GM23338 (cell line): ENCODE results near the gene PVR. TPM values are rescaled to one million over a fixed set of nuclear protein-coding genes. Genes with fewer than 3 reads are reported as not detected.

Source experiments
- ATAC-seq: fragments of 200-7000 bp; cut with Tn5 transposase; 3 replicates; pipeline ENCODE4 v1.9.1; 2020
- DNase-seq: peaks from one replicate; pipeline ENCODE4 v3.0.0-alpha.2; 2015; ENCODE audit warnings: low spot score
- H2AFZ ChIP-seq: fragments of 200-600 bp; sonication (generic); 2 replicates; pipeline ENCODE4 v1.8.0; 2016; ENCODE audit warnings: antibody characterized with exemption, mild to moderate bottlenecking, moderate library complexity
- H3F3A ChIP-seq: fragments of 200-600 bp; sonication (generic); replicated peaks from 2 replicates; pipeline ENCODE4 v1.8.0; 2017; ENCODE audit warnings: antibody characterized with exemption, mixed run types, low read depth
- H3K27ac ChIP-seq: fragments of 200-600 bp; sonication (generic); 2 replicates; pipeline ENCODE4 v1.6.1; 2016; ENCODE audit warnings: low read depth
- H3K27me3 ChIP-seq: fragments of 200-600 bp; sonication (generic); 2 replicates; pipeline ENCODE4 v1.8.0; 2016; ENCODE audit warnings: mild to moderate bottlenecking, mixed run types, moderate library complexity; ENCODE audit not compliant: insufficient read depth
- H3K36me3 ChIP-seq: fragments of 200-600 bp; sonication (generic); 2 replicates; pipeline ENCODE4 v1.8.0; 2016; ENCODE audit warnings: mild to moderate bottlenecking; ENCODE audit not compliant: insufficient read depth
- H3K4me1 ChIP-seq: fragments of 200-600 bp; sonication (generic); 2 replicates; pipeline ENCODE4 v1.8.0; 2016; ENCODE audit warnings: mild to moderate bottlenecking, moderate library complexity; ENCODE audit not compliant: insufficient read depth
- H3K4me2 ChIP-seq: fragments of 200-600 bp; sonication (generic); 2 replicates; pipeline ENCODE4 v1.7.1; 2017; ENCODE audit warnings: mixed run types
- H3K4me3 ChIP-seq: fragments of 200-600 bp; sonication (generic); 2 replicates; pipeline ENCODE4 v1.6.1; 2016; ENCODE audit warnings: mixed run types
- H3K79me2 ChIP-seq: fragments of 200-600 bp; sonication (generic); replicated peaks from 2 replicates; pipeline ENCODE4 v1.8.0; 2017; ENCODE audit warnings: mild to moderate bottlenecking; ENCODE audit not compliant: insufficient read depth
- H3K9me2 ChIP-seq: fragments of 200-600 bp; sonication (generic); 2 replicates; pipeline ENCODE4 v1.8.0; 2017; ENCODE audit not compliant: insufficient read depth
- H4K20me1 ChIP-seq: fragments of 200-600 bp; sonication (generic); replicated peaks from 2 replicates; pipeline ENCODE4 v1.8.0; 2017; ENCODE audit warnings: mild to moderate bottlenecking; ENCODE audit not compliant: insufficient read depth
- H3K27ac Mint-ChIP-seq: 2 replicates; pipeline ENCODE4 v1.8.0; 2020; ENCODE audit warnings: inconsistent platforms, mild to moderate bottlenecking, moderate library complexity, mixed read lengths
- H3K27me3 Mint-ChIP-seq: 3 replicates; pipeline ENCODE4 v1.8.0; 2022; ENCODE audit warnings: low read depth, mild to moderate bottlenecking, moderate library complexity, mixed read lengths, inconsistent platforms; ENCODE audit not compliant: insufficient read depth, poor library complexity
- H3K36me3 Mint-ChIP-seq: 3 replicates; pipeline ENCODE4 v1.8.0; 2021; ENCODE audit warnings: low read depth, mild to moderate bottlenecking, inconsistent platforms, moderate library complexity, mixed read lengths
- H3K4me1 Mint-ChIP-seq: 3 replicates; pipeline ENCODE4 v1.8.0; 2020; ENCODE audit warnings: mild to moderate bottlenecking, inconsistent platforms, mixed read lengths
- H3K4me3 Mint-ChIP-seq: 3 replicates; pipeline ENCODE4 v1.8.0; 2021; ENCODE audit warnings: moderate library complexity, mild to moderate bottlenecking, inconsistent platforms, mixed read lengths
- H3K9me3 Mint-ChIP-seq: 3 replicates; pipeline ENCODE4 v1.8.0; 2020; ENCODE audit warnings: moderate library complexity, mild to moderate bottlenecking, inconsistent platforms, mixed read lengths
- CREB1 ChIP-seq: fragments of 250-450 bp; sonication (Bioruptor Pico); IDR thresholded peaks from 2 replicates; pipeline ENCODE4 v1.5.0; 2020; ENCODE audit warnings: low read depth, mild to moderate bottlenecking, moderate library complexity
- EZH2 ChIP-seq: fragments of 200-600 bp; sonication (generic); IDR thresholded peaks from one replicate; pipeline ENCODE4 v1.8.0; 2017; ENCODE audit warnings: antibody characterized with exemption, mild to moderate bottlenecking, low read depth; ENCODE audit not compliant: unreplicated experiment
- EZH2phosphoT487 ChIP-seq: fragments of 200-600 bp; sonication (generic); IDR thresholded peaks from one replicate; pipeline ENCODE4 v1.8.1; 2018; ENCODE audit warnings: antibody characterized with exemption; ENCODE audit not compliant: unreplicated experiment
- NANOG ChIP-seq: IDR thresholded peaks from 2 replicates; pipeline ENCODE4 v1.6.1; 2016; ENCODE audit warnings: antibody characterized with exemption, borderline replicate concordance
- POLR2AphosphoS5 ChIP-seq: IDR thresholded peaks from 2 replicates; pipeline ENCODE4 v1.6.1; 2016; ENCODE audit warnings: antibody characterized with exemption, low read depth
- REST ChIP-seq: IDR thresholded peaks from one replicate; pipeline ENCODE4 v1.6.1; 2018; ENCODE audit warnings: antibody characterized with exemption; ENCODE audit not compliant: unreplicated experiment
- STAT1 ChIP-seq: IDR thresholded peaks from one replicate; pipeline ENCODE4 v1.6.1; 2016; ENCODE audit warnings: antibody characterized with exemption; ENCODE audit not compliant: unreplicated experiment
- ZNF114 ChIP-seq: fragments of 250-450 bp; sonication (Bioruptor Pico); IDR thresholded peaks from 2 replicates; pipeline ENCODE4 v1.5.0; 2020; ENCODE audit warnings: mild to moderate bottlenecking, moderate library complexity
- ZNF331 ChIP-seq: fragments of 250-450 bp; sonication (Bioruptor Pico); IDR thresholded peaks from 2 replicates; pipeline ENCODE4 v1.5.0; 2020; ENCODE audit warnings: low read depth, mild to moderate bottlenecking, moderate library complexity
- polyA plus RNA-seq: library from polyadenylated mRNA; unstranded; fragments of >200 nt; fragmentation: Nextera tagmentation; extraction: Ambion mirVana; gene quantifications from 2 replicates; pipeline ENCODE4 v1.2.1, GENCODE V29; 2016
- total RNA-seq: library from RNA; depleted of rRNA; stranded (reverse); fragments of >200 nt; shearing (Covaris generic); gene quantifications from 2 replicates; pipeline ENCODE4 v1.2.3, GENCODE V29; 2014
- TF ChIP-seq, protein P1 (sequence below): IDR thresholded peaks from 2 replicates; pipeline ENCODE4 v1.6.1; 2016; ENCODE audit warnings: antibody characterized with exemption

Gene PVR
- total and polyA plus RNA-seq, 2 experiments from 2014 or later, result 4.8 to 19.0 TPM

- no peaks in the 10 kb centered on the region for H3K79me2 ChIP-seq
- TF ChIP-seq NANOG (no peak), POLR2AphosphoS5 (no peak), EZH2 (no peak), ZNF114 (CRISPR knock-in tag) (no peak)
- TF ChIP-seq, protein P1, sequence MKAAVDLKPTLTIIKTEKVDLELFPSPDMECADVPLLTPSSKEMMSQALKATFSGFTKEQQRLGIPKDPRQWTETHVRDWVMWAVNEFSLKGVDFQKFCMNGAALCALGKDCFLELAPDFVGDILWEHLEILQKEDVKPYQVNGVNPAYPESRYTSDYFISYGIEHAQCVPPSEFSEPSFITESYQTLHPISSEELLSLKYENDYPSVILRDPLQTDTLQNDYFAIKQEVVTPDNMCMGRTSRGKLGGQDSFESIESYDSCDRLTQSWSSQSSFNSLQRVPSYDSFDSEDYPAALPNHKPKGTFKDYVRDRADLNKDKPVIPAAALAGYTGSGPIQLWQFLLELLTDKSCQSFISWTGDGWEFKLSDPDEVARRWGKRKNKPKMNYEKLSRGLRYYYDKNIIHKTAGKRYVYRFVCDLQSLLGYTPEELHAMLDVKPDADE, result no peak
- ATAC-seq (no peak), DNase-seq (no peak)
- H2AFZ ChIP-seq, result no peak overlapping the region
- Mint-ChIP-seq H3K27ac (no peak overlapping the region), H3K36me3 (no peaks in the 10 kb centered on the region), H3K9me3 (no peaks in the 10 kb centered on the region; the same call in 2 of the 3 replicates), H3K27me3 (peaks cover 7% of the 10 kb centered on the region), H3K4me3 (no peak overlapping the region), H3K4me1 (no peaks in the 10 kb centered on the region)
- H3K36me3 ChIP-seq, result no peaks in the 10 kb centered on the region
- H3K27ac ChIP-seq, result no peak overlapping the region
- no peak overlapping the region for H3K4me3 ChIP-seq
- no peaks in the 10 kb centered on the region; the same call in 1 of the 2 replicates for H4K20me1 ChIP-seq
- H3F3A ChIP-seq, result no peaks in the 10 kb centered on the region
- H3K9me2 ChIP-seq, result no peaks in the 10 kb centered on the region
- no peak overlapping the region for H3K4me2 ChIP-seq
- no peaks in the 10 kb centered on the region for H3K4me1 ChIP-seq
- no peaks in the 10 kb centered on the region for H3K27me3 ChIP-seq
These were observed 61.8 kb downstream of the PVR start for GRCh38 chr19:44705502-44706010.

DNA sequence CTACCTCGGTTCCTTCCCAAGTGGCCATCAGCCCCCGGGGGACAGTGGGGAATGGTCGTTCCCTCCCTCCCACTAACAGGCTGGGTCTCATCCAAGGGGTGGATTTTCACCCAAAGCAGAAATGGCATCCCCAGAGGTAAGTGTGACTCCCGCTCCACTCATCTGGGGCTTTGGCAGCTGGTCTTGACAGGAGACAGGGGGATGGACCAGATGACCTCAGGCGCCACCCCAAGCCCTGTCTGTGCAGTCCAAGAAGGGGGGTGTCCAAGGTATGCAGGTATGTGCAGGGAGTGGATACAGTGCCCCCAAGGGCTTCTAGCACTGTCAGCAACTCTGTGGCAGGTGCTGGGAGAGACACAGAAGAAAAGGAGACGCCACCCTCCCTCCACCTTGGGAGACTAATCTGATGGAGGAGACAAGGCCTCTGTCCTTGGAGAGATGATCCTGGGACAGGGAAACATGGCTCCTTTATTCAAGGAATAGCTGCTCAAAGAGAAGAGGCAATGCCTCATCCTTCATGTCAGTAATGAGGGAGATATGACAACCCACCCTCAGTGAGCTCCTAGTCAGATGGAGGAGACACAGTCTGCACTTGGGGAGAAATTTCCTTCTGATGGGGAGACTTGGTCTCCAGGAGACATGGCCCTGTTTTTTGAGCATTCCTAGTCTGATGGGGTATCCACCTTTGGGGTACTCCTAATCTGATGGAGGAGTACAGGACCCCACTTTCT lies 63.0 kb downstream of the PVR start:
- Histone ChIP-seq H3F3A (no peaks in the 10 kb centered on the region), H3K79me2 (no peaks in the 10 kb centered on the region), H3K9me2 (no peaks in the 10 kb centered on the region), H2AFZ (no peak overlapping the region), H3K4me2 (no peak overlapping the region), H3K27ac (no peak overlapping the region), H4K20me1 (no peaks in the 10 kb centered on the region; the same call in 1 of the 2 replicates), H3K36me3 (no peaks in the 10 kb centered on the region), H3K4me3 (no peak overlapping the region), H3K4me1 (no peaks in the 10 kb centered on the region), H3K27me3 (no peaks in the 10 kb centered on the region)
- Mint-ChIP-seq H3K9me3 (no peaks in the 10 kb centered on the region; the same call in 2 of the 3 replicates), H3K4me1 (no peaks in the 10 kb centered on the region), H3K27ac (no peak overlapping the region), H3K27me3 (peaks cover 7% of the 10 kb centered on the region), H3K4me3 (no peak overlapping the region), H3K36me3 (no peaks in the 10 kb centered on the region)
- no peak for ATAC-seq
- no peak for DNase-seq
- TF ChIP-seq NANOG (no peak), EZH2 (no peak), CREB1 (no peak), REST (no peak), EZH2phosphoT487 (no peak), ZNF114 (CRISPR knock-in tag) (no peak), ZNF331 (CRISPR knock-in tag) (no peak), STAT1 (no peak)
